SHP77 (cell line): Measurements from ENCODE around the gene DRC1.
"Not testable (repeated sequence)": the region's sequence is repeated elsewhere in the genome, so short reads cannot be mapped to it uniquely, and the experiment has no call there.

Source experiments
- DNase-seq, 2 experiments: peaks; one replicate each; lab custom pipeline; 2025; lab: John Stamatoyannopoulos, UW

DRC1 gene

DNA sequence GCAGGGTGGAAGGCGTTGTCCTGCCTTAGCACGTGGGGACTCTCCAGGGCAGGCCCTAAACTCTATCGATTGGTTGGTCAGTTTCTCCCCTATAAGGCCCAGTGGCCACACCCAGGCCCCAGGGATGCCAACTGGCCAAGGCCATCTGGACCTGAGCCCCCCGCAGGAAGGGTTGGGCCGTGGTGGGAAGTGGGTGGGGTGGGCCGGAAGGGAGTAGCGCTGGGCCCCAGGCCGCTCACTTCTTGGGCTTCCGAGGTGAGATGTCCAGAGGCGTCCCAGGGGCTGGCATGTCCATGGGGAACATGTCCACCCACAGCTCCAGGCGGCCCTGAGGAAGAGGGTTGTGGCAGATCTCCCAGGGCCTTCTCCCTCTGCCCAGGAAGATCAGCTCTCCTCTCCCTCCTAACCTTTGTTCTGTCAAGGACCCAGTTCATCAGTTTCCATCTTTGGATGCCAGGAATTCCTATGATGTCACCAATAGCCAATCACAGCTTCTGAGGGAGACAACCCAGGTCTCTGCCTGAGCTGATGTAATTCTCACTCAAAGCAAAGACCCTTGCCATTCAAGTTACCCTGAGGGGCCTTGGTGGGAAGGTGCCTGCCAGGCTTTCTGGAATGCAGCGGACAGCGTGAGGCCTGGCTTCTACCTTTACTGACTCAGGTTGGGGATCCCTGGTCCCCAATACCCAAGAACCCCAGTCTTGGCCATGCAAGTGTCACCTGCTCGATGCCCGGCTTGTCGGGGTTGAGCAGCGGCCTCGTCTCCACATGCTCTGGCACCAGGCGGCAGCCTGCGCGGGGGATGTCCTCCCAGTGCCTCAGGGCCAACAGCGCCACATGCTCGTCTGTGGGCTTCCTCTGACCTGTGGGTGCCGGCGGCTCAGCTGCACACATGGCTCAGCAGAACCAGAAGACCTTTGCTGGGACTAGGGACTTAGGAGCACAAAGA is 61.8 kb downstream of the DRC1 start:
- no peak for DNase-seq

DNA sequence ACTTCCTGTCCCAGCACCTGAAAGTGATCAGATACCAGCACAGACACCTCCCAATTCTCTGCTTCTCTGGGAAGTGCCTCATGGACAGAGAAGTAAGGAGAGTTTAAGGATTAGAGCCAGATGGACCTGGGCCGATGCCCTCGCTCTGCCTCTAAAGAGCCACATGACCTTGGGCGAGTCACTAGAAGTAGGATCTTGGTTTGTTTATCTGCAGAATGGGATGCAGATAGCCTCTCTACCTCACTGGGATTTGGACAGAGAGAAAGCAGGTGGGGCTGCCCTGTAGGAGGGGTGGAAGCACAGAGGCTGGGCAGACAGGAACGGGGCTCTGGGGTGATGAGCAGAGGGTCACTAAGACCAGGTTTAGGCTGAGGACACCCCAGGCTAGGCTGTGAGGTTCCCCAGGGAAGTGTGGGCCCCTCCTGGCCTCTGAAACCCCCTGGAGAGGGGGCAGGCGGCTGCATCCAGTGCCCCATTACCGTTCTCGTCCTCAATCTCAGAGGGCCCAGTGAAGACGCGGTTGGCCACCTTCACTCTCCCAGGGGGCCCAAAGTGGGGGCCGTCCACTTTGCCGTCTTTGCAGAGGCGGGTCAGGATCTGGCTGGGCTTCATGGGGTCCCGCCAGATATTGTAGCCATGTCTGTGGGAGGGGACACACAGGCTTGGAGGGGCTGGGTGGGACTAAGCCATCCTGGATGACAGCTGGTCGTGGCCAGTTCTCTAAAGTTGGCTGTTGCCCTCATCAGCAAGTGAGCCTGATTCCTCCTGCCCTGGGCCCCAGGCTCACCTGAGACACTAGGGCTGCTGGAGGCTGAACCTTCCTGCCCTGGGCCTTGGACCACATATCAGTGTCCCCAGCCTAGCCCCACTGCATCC is 62.9 kb downstream of the DRC1 start:
- DNase-seq, result no peak

DNA sequence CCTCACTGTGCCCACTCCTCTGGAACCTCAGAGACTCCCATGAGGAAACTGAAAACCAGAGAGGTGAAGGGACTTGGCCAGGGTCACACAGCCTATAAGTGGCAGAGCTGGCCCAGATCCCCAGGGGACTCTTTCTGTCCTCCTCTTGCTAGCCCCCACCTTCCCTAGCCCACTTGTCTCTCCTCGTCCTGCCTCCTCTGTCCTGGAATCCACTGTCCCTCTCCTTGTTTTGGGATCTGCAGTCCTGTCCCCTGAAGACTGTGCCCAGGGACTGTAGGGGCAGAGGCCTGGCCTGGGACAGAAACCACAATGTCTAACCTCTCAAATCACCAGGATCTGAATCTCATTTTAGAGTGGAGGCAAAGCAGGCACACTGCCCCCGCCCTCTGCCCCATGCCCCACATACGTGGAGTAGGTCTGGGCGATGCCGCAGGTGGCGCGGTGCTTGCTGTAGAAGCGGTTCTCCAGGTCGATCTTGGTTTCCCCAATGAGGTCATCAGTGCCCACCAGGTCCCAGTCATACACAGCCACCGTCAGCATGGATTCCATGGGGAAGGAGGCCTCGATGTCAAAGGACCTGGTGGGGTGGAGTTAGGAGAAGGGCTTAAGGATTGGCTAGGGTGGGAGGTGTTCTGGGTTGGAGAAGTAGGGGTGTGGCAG is 63.7 kb downstream of the DRC1 start:
- no peak for DNase-seq

DNA sequence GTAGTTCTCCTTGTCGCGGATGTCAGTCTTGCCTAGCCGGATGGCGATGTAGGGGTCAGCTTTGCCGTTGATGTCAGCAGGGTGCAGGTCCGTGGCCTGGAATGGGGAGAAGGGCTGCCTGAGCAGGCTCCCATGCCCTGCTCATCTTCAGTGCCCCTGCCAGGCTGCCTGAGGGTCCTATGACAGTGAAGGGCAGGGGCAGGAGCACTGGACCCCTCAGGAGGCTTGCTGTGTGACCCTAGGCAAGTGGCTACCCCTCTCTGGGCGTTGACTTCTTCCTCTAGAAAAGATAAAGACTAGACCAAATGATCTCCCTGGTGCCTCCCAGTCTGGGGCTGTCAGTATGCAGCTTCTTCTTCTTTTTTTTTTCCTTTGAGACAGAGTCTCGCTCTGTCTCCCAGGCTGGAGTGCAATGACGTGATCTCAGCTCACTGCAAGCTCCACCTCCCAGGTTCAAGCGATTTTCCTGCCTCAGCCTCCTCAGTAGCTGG is 64.3 kb downstream of the DRC1 start:
- no peak for DNase-seq

DNA sequence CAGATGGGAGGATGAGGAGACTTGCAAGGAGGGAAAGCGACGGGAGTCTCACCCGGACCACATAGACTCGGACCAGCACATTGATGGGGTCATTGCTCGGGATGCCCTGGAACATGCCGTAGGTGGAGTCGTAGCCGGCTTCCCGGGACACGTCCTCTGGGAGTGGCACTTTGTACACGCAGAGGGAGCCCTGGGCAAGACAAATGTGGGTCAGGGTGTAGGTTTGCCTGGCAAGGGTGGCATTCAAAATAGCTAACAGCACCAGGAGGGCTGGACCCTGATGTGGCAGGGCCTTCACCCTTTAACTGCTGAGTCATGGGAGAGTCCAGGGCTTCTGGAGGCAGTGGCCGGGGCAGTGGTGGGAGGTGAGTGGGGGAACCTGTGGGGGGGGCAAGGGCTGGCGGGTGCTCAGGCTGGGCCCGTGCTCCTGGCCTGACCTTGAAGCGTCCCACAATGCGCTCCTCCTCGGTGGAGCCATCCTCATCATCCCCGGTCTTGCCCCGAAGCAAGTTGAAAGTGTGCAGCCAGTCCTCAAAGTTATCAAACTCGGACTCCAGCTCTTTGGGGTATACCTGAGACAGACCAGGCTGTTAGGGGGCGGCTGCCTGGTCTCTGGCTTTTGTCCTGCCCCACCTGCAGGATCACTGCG is 65.1 kb downstream of the DRC1 start:
- no peak for DNase-seq

DNA sequence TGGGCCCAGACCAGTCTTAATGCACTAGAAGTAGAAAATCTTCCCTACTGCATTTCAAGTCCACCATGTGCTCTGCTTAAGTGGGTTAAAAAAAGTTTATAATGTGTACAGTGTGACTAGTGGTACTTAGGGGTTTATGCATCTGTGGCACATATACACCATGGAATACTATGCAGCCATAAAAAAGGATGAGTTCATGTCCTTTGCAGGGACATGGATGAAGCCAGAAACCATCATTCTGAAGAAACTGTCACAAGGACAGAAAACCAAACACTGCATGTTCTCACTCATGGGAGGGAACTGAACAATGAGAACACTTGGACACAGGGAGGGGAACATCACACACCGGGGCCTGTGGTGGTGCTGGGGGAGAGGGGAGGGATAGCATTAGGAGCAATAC is 66.8 kb downstream of the DRC1 start:
- DNase-seq, result not testable (repeated sequence)

DNA sequence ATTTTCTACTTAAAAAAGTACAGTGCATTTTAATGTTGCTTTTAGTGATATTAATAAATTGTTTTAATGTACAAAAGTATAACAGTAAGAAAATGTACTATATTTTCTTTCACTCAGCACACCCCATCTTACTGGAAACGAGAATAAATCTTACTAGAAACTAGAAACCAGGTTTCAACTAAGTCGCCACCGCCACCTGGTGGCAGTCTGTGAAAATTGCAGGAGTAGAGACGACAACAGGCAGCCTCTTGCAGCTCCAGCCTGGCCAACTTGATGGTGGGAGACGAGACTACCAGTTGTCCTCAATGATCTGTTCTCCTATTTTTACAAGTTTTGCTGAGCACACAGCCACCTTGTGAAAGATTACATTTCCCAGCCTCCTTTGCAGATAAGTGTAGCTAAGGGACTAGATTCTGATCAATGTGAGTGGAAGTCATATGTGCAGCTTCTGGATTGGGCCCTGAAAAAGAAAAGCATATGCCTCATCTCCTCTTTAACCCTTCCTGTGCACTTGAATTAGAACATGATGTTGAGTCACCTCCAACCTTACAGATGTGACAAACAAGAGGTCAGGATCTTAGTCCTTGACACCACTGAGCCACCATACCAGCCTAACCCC is 67.5 kb downstream of the DRC1 start:
- DNase-seq, result peak; percentile 38 to 62

DNA sequence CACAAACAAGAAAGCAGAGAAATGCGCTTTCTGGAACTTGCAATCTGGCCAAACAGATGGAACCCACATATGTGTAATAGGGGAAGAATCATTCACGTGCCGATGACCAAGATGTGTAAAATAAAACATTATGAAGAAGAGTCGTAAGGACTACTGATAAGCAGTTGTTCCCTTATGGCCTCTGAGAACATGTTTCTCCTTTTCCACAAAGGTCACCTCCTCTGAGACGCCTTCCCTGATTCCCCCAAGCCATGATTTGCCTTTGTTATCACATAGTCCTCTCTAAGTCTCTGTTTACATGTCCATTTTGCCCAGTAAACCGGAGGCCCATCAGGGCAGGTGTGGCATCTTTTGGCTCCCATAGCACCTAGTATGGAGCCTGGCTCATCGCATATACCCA is 68.2 kb downstream of the DRC1 start:
- DNase-seq, result no peak

DNA sequence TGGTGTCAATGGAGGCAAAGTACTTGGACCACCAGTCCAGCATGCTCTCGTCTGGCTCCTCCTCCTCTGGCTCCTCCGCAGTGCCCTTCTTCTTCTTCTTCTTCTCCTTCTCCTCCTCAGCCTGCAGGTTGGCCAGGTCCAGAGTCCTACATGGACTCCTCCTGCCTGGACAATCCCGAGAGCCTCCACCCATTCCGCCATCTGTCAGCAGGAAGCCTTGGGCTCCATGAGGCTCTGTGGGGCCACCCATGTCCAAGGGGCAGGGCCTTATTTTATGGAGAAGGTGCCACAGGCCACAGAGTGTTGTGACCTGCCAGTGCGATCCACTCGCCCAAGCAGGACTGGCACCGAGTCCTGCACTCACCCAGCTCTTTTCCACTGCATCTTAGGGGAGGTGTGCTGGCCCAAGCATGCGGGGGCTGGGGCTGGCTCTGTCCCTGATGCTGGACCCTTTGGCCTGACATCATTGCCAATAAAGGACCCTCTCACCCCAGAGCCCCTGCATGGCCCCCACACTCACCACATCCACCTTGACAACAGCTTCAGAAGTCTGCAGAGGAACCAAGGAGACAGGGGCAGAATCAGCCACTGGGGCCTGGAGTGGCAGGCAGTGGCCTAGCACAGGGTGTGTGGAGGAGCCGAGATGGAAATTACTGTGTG is 69.0 kb downstream of the DRC1 start:
- DNase-seq, result no peak

DNA sequence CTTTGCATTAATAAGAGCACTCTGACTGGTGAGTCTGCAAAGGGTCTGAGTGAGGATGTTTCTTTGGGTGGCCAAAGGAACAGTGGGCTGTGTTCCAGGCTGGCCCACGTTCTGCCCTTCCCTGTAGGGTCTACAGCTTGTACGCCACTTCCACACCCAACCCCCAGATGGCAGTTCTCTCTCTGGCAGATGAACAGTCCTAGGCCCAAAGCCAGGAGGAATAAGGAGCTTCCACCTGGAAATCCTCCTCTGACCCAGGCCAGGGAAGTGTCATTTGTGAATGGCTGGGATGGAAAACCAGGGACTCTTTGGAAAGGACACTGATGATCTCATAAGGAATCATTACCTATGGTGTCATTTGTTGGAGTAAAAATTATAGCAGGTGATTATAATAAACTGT is 69.6 kb downstream of the DRC1 start:
- DNase-seq, result peak in 1 of 2 experiments; percentile 21

DNA sequence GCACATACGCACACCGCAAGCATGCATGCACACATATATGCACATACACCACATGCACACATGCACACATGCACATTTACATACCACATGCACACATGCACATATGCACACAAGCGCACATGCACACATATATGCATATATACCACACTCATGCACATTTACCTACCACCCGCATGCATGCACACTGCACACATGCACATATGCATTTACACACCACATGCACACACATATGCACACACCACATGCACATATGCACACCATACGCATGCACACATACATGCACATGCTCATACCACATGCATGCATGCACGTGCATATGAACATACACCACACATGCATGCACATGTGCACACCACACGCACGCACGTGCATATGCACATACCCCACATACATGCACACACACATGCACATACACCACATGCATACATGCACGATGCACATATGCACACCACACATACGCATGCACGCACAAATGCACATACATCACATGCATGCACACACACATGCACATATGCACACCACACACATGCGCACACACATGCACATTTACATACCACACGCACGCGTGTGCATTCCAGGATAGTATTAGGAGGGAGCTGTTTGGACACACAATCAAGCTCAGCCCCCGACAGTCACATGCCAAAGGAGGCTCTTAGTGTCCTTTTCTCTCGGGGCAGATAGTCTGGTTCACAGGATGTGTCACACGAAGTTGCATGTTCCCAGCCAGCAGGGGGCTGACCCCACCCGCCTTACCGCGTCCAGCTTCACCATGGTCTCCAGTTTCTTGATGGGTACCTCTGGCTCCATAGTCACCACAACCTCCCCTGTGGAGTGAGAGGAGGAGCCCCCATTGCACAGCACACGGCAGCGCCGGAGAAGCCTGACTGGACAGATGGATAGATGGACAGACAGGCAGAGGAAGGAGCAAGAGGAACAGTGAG is 70.3 kb downstream of the DRC1 start:
- peak in 1 of 2 experiments; percentile 25 for DNase-seq

DNA sequence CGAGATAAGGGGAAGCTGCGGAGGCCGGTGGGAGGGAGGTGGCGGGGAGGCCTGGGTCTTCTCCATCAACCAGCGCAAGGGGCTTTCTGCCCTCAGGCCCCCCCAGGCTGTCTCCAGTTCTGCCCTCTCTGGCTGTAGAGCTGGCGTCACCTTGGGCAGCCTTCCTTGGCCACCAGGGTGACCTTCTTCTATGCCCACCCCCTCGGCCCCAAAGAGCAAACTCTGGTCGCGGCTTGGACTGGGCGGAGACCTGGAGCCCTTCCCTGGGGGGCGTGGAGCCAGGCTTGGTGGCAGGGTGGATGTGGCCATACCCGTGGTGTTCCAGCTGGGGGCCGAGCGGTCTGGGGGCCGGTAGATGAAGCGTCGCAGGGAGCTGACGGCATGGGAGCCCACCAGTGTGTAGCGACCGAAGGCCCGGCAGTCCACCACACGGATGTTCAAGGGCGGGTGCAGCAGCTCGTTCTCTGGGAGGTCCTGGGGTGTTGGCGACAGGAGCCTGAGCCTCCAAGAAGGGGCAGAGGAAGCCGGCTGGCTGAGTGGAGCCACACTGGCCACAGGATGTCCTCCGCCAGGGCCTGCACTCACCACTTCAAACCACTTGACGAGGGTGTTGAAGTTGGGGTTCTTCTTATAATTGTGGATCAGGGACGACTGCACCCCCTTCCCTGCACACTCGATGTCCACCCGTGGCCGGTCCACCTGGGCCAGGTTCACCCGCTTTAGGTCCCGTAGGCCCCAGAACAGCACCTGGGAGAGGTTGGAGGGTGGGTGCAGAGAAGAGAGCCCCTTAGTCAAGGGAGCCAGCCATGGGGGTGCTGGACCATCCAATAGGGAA is 71.3 kb downstream of the DRC1 start:
- DNase-seq, result no peak

DNA sequence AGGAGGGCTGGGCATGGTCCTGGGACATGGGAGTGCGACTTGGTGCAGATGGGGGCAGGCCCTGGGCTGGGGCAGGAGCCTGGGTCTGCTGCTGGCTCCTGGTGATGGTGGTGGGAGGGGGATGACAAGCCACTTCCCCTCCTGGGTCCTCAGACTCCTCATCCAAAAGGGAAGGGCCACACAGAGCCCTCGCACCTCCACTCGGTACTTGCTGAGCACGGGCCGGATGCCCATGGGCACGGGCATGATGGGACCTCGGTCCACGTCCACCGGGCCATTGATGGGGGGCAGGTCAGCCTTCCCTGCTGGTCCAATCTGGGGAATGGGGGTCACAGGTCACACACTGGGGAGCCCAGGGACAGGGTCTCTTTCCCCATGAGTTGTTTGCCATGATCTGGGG is 72.1 kb downstream of the DRC1 start:
- no peak for DNase-seq

DNA sequence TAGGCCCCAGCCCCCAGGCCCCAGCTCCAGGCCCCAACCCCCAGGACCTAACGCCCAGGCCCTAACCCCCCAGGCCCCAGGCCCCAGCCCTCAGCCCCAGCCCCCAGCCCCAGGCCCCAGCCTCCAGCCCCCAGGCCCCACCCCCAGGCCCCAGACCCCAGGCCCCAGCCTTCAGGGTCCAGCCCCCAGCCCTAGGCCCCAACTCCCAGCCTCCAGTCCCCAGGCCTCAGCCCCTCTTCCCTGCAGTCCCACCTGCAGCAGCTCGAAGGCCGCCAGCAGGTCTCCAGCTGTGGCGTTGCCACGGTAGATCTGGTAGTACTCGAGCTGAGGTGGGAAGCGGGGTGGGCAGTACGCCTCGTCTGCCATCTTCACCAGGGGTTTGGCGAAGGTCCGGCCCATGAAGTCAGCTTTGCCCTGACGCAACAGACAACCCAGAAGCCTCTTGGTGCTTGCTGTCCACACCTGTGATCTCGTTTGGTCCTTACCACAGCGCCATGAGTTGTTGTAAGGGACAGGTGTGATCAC is 72.6 kb downstream of the DRC1 start:
- DNase-seq, result no peak

DNA sequence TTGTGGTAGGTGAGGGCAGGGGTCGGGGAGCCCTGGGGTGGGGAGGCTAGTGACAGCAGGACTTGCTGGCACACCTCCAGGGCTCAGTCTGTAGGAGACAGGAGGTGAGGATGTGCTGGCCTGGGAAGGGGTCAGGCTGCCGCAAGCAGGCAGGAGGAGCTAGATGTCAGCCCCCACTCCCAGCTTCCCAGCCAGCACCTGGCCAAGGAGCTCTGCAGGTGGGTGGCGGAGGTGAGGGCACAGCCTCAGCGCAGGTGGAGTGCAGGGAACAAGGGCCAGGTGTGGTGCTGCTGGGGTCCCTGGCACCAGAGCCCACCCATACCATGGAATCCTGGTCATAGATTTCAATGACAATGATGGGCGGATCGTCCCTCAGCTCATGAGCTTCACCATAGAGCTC is 73.3 kb downstream of the DRC1 start:
- no peak for DNase-seq

DNA sequence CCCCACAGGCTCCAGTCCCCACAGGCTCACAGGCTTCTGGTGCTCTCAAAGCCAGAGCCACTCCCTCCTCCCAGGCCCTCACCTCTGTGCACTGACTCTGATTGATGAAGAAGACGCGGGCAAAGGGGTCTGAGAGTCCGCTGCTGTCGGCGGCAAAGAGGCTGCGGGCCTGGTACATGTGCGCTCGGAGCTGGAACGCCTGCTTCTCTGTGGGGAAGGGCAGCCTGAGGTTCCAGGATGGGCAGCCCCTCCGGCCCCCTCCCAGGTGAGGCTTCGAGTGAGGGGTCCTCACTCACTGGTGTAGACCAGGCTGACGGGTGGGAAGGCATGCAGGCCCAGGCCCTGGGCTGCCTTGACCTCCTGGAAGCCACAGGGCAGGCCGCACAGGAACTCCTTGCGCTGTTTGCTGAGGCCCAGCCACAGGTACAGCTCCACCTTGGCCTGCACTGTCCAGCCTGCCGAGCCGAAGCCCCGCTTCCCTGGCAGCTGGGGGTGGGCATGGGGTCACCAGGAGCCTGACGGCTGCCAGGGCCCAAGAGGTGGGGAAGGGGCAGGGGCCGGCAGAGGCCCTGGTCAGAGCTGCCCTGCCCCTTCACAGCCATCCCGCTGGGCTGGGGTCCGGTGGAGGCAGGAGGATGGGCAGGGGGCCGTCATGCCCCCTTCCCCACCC is 74.2 kb downstream of the DRC1 start:
- DNase-seq, result no peak

DNA sequence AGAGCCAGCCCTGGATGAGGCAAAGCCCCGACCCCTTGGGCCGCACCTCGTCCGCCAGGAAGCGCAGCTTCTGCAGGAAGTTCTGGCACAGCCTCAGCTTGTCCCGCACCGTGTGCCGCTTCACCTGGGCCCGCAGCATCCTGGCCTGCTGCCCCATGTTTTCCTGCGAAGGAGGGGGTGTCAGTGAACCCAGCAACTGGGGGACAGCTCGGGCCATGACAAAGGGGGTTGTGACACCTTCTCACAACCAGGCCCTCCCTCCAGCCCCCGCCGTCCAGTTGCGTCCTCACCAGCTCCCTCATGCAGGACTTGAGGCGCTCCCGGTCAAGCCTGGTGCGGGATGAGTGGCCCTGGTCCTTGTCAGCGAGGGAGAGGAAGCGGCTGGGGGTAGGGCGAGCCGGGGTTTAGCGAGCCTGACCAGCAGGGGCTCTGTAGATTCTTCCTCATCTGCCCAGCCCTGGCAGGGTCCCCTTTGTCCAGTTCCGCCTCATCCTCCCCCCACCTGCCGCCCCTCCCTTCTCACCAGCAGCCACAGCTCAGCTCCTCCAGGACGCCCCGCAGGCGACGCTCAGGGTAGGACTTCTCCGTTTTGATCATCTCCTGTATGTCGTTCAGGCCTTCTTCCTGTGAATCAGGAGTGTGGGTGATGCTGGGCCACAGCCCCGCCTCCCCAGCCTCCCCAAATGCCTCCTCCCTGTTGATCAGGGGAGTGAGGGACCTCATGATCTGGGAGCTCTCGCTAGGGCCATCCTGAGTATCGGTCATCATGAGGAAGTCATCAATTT is 75.6 kb downstream of the DRC1 start:
- DNase-seq, result no peak
